Measurements from ENCODE around the gene MFSD11. TPM values are rescaled to one million over a fixed set of nuclear protein-coding genes. Genes with fewer than 3 reads are reported as not detected.
"Not testable (repeated sequence)": the region's sequence is repeated elsewhere in the genome, so short reads cannot be mapped to it uniquely, and the experiment has no call there.

The MFSD11 gene
- total RNA-seq, 1 donor from 2014 or later, result 29.0 TPM

DNA sequence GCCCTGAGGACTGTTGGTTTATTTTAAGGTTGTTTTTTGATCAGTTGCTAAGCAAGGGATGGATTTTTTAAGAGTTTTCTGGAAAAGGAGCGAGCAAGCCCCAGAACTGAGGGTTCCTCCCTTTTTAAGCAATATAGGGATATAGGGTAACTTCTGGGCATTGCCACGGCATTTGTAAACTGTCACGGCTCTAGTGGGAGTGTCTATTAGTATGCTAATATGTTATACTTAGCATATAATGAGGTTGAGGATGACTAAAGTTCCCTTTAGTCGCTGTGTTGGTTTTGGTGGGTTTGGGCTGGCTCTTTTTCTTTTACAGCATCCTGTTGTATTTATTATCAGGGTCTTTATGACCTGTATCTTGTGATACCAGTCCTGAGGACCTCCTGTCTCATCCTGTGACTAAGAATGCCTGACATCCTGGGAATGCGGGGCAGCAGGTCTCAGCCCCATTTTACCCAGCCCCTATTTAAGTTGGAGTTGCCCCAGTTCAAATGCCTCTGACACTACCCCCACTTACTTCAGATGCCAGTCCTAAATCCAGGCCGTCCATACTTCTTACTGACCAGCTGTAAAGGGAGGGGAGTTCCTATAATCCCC, 59.4 kb downstream of the MFSD11 start:
- H3K27ac Mint-ChIP-seq, result peak overlapping the region; percentile 16
- TF ChIP-seq, protein P1, sequence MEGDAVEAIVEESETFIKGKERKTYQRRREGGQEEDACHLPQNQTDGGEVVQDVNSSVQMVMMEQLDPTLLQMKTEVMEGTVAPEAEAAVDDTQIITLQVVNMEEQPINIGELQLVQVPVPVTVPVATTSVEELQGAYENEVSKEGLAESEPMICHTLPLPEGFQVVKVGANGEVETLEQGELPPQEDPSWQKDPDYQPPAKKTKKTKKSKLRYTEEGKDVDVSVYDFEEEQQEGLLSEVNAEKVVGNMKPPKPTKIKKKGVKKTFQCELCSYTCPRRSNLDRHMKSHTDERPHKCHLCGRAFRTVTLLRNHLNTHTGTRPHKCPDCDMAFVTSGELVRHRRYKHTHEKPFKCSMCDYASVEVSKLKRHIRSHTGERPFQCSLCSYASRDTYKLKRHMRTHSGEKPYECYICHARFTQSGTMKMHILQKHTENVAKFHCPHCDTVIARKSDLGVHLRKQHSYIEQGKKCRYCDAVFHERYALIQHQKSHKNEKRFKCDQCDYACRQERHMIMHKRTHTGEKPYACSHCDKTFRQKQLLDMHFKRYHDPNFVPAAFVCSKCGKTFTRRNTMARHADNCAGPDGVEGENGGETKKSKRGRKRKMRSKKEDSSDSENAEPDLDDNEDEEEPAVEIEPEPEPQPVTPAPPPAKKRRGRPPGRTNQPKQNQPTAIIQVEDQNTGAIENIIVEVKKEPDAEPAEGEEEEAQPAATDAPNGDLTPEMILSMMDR (conservative IDR thresholded peaks at IDR 0.05), result no peak
- peaks cover 3% of the 10 kb centered on the region for H3K4me1 Mint-ChIP-seq (ENCODE audit: unreplicated experiment)
- no peaks in the 10 kb centered on the region for H3K27me3 Mint-ChIP-seq
- H3K4me3 Mint-ChIP-seq, result no peak overlapping the region
- H3K36me3 Mint-ChIP-seq, result no peaks in the 10 kb centered on the region
- DNase-seq (ENCODE audit: extremely low spot score, unreplicated experiment), result no peak
- peaks cover 4% of the 10 kb centered on the region for H3K9me3 Mint-ChIP-seq

DNA sequence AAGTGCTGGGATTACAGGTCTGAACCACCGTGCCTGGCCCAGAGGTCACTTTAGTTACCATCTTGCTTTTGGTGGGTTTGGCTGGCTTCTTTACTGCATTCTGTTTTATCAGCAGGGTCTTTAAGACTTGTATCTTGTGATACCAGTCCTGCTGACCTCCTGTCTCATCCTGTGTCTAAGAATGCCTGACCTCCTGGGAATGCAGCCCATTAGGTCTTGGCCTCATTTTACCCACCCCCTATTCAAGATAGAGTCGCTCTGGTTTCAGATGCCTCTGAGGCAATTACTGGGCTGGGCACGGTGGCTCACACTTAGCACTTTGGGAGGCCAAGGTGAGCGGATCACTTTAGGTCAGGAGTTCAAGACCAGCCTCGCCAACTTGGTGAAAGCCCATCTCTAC, 63.8 kb downstream of the MFSD11 start:
- peaks cover 18% of the 10 kb centered on the region for H3K4me1 Mint-ChIP-seq (ENCODE audit: unreplicated experiment)
- peaks cover 4% of the 10 kb centered on the region for H3K36me3 Mint-ChIP-seq
- H3K27me3 Mint-ChIP-seq, result no peaks in the 10 kb centered on the region

DNA sequence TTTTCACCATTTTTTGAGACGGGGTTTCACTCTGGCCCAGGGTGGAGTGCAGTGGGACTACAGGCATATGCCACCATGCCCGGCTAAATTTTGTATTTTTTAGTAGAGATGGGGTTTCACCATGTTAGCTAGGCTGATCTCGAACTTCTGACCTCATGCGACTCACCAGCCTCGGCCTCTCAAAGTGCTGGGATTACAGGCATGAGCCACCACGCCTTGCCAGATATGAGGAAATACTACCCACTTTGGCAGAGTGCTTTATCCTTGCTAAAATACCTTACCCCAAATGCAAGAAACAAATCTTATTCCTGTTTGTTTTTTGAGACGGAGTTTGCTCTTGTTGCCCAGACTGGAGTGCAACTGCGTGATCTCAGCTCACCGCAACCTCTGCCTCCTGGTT, 67.4 kb downstream of the MFSD11 start:
- no peak for DNase-seq (ENCODE audit: extremely low spot score, unreplicated experiment)
- no peak overlapping the region for H3K27ac Mint-ChIP-seq
- no peaks in the 10 kb centered on the region for H3K27me3 Mint-ChIP-seq
- H3K36me3 Mint-ChIP-seq, result peaks cover 4% of the 10 kb centered on the region
- TF ChIP-seq, protein P1 (conservative IDR thresholded peaks at IDR 0.05), result no peak
- peaks cover 14% of the 10 kb centered on the region for H3K4me1 Mint-ChIP-seq (ENCODE audit: unreplicated experiment)
- H3K9me3 Mint-ChIP-seq, result no peaks in the 10 kb centered on the region
- no peak overlapping the region for H3K4me3 Mint-ChIP-seq

More for the DNA sequence above, 63.8 kb downstream of the MFSD11 start:
- H3K27ac Mint-ChIP-seq, result no peak overlapping the region
- H3K4me3 Mint-ChIP-seq, result no peak overlapping the region
- no peaks in the 10 kb centered on the region for H3K9me3 Mint-ChIP-seq
- DNase-seq (ENCODE audit: extremely low spot score, unreplicated experiment), result no peak
- TF ChIP-seq, protein P1 (conservative IDR thresholded peaks at IDR 0.05), result no peak

DNA sequence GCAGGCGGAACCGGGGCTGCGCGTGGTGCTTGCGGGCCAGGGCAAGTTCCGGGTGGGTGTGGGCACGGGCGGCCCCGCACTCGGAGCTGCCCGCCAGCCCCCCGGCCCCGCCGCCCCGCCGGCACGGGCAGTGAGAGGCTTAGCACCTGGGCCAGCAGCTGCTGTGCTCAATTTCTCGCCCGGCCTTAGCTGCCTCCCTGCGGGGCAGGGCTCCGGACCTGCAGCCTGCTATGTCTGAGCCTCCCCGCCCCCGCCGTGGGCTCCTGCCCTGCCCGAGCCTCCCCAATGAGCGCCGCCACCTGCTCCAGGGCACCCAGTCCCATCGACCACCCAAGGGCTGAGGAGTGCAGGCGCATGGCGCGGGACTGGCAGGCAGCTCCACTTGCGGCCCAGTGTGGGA, 68.2 kb downstream of the MFSD11 start:
- not testable (repeated sequence) for H3K27ac Mint-ChIP-seq; H3K9me3 Mint-ChIP-seq; H3K4me3 Mint-ChIP-seq; H3K27me3 Mint-ChIP-seq; H3K36me3 Mint-ChIP-seq; DNase-seq (ENCODE audit: extremely low spot score, unreplicated experiment)
- H3K4me1 Mint-ChIP-seq (ENCODE audit: unreplicated experiment), result peaks cover 19% of the 10 kb centered on the region

DNA sequence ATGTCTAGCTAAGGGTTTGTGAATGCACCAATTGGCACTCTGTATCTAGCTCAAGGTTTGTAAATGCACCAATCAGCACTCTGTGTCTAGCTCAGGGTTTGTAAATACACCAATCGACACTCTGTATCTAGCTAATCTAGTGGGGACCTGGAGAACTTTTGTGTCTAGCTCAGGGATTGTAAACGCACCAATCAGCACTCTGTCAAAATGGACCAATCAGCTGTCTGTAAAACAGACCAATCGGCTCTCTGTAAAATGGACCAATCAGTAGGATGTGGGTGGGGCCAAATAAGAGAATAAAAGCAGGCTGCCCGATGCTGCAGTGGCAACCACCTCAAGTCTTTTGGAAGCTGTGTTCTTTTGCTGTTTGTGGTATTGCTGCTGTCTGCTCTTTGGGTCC, 68.8 kb downstream of the MFSD11 start:
- not testable (repeated sequence) for DNase-seq (ENCODE audit: extremely low spot score, unreplicated experiment); H3K4me3 Mint-ChIP-seq; H3K27me3 Mint-ChIP-seq; H3K27ac Mint-ChIP-seq; H3K9me3 Mint-ChIP-seq; H3K36me3 Mint-ChIP-seq
- H3K4me1 Mint-ChIP-seq (ENCODE audit: unreplicated experiment), result peaks cover 20% of the 10 kb centered on the region

DNA sequence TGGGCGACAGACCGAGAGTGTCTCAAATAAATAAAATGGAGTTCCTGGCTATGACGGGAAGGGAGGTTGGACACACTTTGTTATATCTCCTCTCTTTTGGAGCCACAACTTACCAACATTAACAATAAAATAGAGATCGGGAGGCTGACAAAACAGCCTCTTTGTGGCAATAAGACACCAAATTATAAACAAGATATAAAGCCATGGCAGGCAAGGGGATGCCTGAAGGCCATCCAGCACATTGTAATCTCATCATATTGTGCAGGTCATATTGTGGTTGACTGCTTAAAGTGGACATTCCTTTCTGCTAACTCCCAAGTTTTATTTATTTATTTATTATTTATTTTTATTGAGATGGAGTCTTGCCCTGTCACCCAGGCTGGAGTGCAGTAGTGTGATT, 70.4 kb downstream of the MFSD11 start:
- no peak for DNase-seq (ENCODE audit: extremely low spot score, unreplicated experiment)
- TF ChIP-seq, protein P1 (conservative IDR thresholded peaks at IDR 0.05), result no peak
- H3K27ac Mint-ChIP-seq, result no peak overlapping the region
- no peaks in the 10 kb centered on the region for H3K9me3 Mint-ChIP-seq
- H3K27me3 Mint-ChIP-seq, result no peaks in the 10 kb centered on the region
- no peak overlapping the region for H3K4me3 Mint-ChIP-seq
- peaks cover 17% of the 10 kb centered on the region for H3K4me1 Mint-ChIP-seq (ENCODE audit: unreplicated experiment)
- peaks cover 4% of the 10 kb centered on the region for H3K36me3 Mint-ChIP-seq

DNA sequence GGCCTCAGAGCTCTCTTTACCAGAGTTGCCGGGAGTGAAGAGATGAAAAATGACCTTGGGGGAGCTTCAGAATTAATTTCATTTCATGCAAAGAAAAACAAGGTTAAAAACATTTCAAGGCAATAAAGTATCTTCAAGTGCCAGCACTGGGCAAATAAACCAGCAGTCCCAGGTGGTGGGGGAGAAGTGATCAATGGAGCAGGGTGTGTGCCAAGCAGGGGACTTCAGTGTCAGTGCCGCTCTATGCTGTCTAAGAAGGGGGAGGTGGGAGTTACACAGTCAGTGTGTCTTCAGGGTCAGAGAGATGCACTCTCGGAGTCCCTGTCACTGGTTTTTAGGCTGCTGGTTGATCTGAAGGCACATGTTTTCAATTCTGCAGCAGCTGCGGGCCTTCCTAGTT, 73.0 kb downstream of the MFSD11 start:
- DNase-seq (ENCODE audit: extremely low spot score, unreplicated experiment), result no peak
- Mint-ChIP-seq H3K4me1 (ENCODE audit: unreplicated experiment) (peaks cover 6% of the 10 kb centered on the region), H3K9me3 (no peaks in the 10 kb centered on the region), H3K4me3 (no peak overlapping the region), H3K27ac (peak overlapping the region; percentile 47), H3K36me3 (no peaks in the 10 kb centered on the region), H3K27me3 (no peaks in the 10 kb centered on the region)
- TF ChIP-seq, protein P1 (conservative IDR thresholded peaks at IDR 0.05), result no peak

All from type B pancreatic cell (in vitro differentiated cells).